Small intestine (tissue), 7 donors: ENCODE data around the gene IRF9. TPM values are rescaled to one million over a fixed set of nuclear protein-coding genes. Genes with fewer than 3 reads are reported as not detected.

Experiments used
- DNase-seq, 2 donors: peaks; one replicate each; pipeline versions ENCODE4 v3.0.0 to v3.0.0-alpha.2; 2013
- FAIRE-seq: peaks from 2 replicates; lab custom pipeline; 2012; peaks lifted over from hg19 to GRCh38; lab: Jason Lieb, UNC
- H3K27ac ChIP-seq, 3 donors: one replicate each; pipeline ENCODE4 v1.5.1; 2013; ENCODE audit warnings: low read length in 2 of 3, mild to moderate bottlenecking in 2 of 3, control low read depth in 1 of 3, inconsistent platforms in 1 of 3, low read depth in 1 of 3, moderate library complexity in 1 of 3
- H3K27me3 ChIP-seq, 3 donors: one replicate each; pipeline ENCODE4 v1.6.1; 2013; ENCODE audit warnings: low read length in 3 of 3, inconsistent platforms in 1 of 3; ENCODE audit not compliant: control insufficient read depth in 3 of 3, insufficient read depth in 3 of 3
- H3K36me3 ChIP-seq, 3 donors: one replicate each; pipeline ENCODE4 v1.6.1; 2013; ENCODE audit warnings: low read length in 3 of 3, inconsistent platforms in 1 of 3, low read depth in 1 of 3, mild to moderate bottlenecking in 1 of 3, moderate library complexity in 1 of 3; ENCODE audit not compliant: control insufficient read depth in 3 of 3, insufficient read depth in 2 of 3
- H3K4me1 ChIP-seq, 3 donors: one replicate each; pipeline ENCODE4 v1.6.1; 2013; ENCODE audit warnings: low read length in 2 of 3, inconsistent platforms in 1 of 3, low read depth in 1 of 3, mild to moderate bottlenecking in 1 of 3, moderate library complexity in 1 of 3; ENCODE audit not compliant: control insufficient read depth in 3 of 3, insufficient read depth in 2 of 3
- H3K4me3 ChIP-seq, 3 donors: one replicate each; pipeline ENCODE4 v1.5.1; 2013; ENCODE audit warnings: low read length in 3 of 3, control low read depth in 1 of 3, inconsistent platforms in 1 of 3, low read depth in 1 of 3, mild to moderate bottlenecking in 1 of 3, moderate library complexity in 1 of 3
- H3K9me3 ChIP-seq, 2 donors: one replicate each; pipeline ENCODE4 v1.6.1; 2013; ENCODE audit warnings: low read depth in 1 of 2, low read length in 1 of 2; ENCODE audit not compliant: control insufficient read depth in 2 of 2, insufficient read depth in 1 of 2
- WGBS, 3 donors: extraction: QIAGEN DNeasy Blood & Tissue Kit; methylation state at CpG; one replicate each; pipeline ENCODE4 v1.1.7; 2013; 5-methylcytosine and 5-hydroxymethylcytosine counted together
- polyA plus RNA-seq, 4 donors: library from polyadenylated mRNA; stranded (reverse) in 3 of 4; unstranded in 1 of 4; fragments of 200-250 nt in 3 of 4; fragments of 120-200 nt in 1 of 4; gene quantifications; one replicate each; pipeline versions ENCODE4 v1.2.1 to v1.2.3, GENCODE V29; 2013
- donor health status: healthy with polysubstance abuse.
- donor health status: control.
- donor health status: control.
- donor health status: Bipolar disorder and iron deficiency.
- donor health status: healthy.

The IRF9 gene
- polyA plus RNA-seq, 4 donors: 36.9 to 90.9 (median 63.3) TPM

DNA sequence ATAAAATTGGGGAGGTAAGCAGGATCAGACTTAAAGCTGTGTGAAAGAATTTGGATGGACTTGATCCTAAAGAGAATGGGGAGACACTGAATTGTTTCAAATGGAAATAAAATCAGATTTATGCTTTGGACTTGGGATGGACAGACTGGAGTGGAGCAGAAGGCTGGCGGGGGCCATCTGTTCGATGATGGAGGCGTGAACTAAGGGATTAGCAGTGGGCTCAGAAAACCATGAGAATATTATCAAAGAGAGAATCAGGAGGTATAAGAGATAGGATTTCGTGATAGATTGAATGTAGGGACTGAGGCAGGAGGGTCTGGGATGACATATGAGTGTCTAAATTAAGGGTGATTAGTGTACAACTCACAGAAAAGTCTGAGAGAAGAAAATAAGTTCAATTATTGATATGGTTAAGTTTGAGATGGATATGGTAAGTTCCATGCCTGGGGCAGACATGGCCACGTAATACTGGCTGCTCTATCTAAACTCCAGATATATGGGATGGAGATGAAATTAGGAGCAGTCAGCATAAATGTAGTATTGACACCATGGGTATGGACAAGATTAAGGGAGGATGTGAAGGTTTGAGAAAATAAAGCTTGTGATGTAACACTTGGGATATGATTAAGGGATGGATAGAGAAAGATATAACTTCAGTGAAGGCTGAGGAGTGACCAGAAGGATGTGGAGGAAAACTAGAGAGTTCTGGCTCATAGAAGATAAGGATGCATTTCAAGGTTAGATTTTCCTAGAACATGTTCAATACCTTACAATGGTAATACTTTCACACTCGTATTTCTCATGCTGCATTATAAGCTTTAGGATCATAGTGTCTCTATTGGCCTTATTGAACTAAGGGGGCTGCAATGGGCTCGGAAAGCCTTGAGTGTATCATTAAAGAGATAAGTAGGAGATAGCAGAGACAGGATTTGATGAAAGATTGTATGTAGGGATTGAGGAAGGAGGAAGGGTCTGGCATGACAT, 43.4 kb downstream of the IRF9 start:
- WGBS, 3 donors: 91 to 97% (median 95%) methylated on average over 7 of the region's 7 CpGs
- peaks cover 6 to 52% (median 10%) of the 10 kb centered on the region in 3 donors for H3K36me3 ChIP-seq
- H3K4me3 ChIP-seq: no peak overlapping the region
- no peak for FAIRE-seq
- H3K27ac ChIP-seq: no peak overlapping the region
- peaks cover 0 to 15% of the 10 kb centered on the region in 2 donors for H3K9me3 ChIP-seq
- H3K27me3 ChIP-seq: no peaks in the 10 kb centered on the region
- no peak for DNase-seq
- no peaks in the 10 kb centered on the region for H3K4me1 ChIP-seq

GRCh38 chr14:24206260-24207103, 45.4 kb downstream of the IRF9 start:
- no peaks in the 10 kb centered on the region for H3K27me3 ChIP-seq
- peaks cover 0 to 11% of the 10 kb centered on the region in 2 donors for H3K9me3 ChIP-seq
- H3K4me1 ChIP-seq: no peaks in the 10 kb centered on the region
- DNase-seq (no peak), FAIRE-seq (no peak)
- WGBS, 3 donors: 95 to 99% (median 96%) methylated on average over 11 of the region's 11 CpGs
- no peak overlapping the region for H3K4me3 ChIP-seq
- no peak overlapping the region for H3K27ac ChIP-seq
- peaks cover 10 to 58% (median 10%) of the 10 kb centered on the region in 3 donors for H3K36me3 ChIP-seq

DNA sequence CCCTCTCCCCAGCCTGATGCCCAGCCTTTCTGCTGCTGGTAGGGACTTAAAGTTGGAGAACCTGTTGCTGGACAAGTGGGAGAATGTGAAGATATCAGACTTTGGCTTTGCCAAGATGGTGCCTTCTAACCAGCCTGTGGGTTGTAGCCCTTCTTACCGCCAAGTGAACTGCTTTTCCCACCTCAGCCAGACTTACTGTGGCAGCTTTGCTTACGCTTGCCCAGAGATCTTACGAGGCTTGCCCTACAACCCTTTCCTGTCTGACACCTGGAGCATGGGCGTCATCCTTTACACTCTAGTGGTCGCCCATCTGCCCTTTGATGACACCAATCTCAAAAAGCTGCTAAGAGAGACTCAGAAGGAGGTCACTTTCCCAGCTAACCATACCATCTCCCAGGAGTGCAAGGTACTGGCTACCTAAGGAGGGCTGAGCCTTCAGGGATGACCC, 46.1 kb downstream of the IRF9 start:
- no peak overlapping the region for H3K4me3 ChIP-seq
- no peak for FAIRE-seq
- H3K36me3 ChIP-seq: peaks cover 8 to 55% (median 10%) of the 10 kb centered on the region in 3 donors
- DNase-seq: no peak
- H3K4me1 ChIP-seq: no peaks in the 10 kb centered on the region
- H3K27me3 ChIP-seq: no peaks in the 10 kb centered on the region
- 87 to 95% (median 95%) methylated on average over 5 of the region's 5 CpGs for WGBS, 3 donors
- peaks cover 0 to 6% of the 10 kb centered on the region in 2 donors for H3K9me3 ChIP-seq
- H3K27ac ChIP-seq: no peak overlapping the region

DNA sequence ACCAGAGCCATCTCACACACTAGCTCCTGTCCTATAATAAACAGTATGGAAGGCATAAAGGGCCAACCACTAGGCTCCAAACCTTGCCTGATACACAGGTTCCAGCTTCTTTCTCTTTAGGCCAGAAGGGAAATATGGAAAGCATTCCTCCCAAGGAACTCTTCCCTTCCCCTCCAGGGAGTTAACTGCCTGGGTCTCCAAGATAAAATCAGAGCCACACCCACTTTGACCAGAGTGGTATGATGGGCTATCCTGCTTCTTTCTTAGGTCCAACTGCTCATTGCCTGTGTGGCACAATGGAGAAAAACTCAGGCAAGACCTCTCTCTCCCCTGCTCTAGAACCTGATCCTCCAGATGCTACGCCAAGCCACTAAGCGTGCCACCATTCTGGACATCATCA, 46.6 kb downstream of the IRF9 start:
- no peak overlapping the region for H3K4me3 ChIP-seq
- no peaks in the 10 kb centered on the region for H3K4me1 ChIP-seq
- FAIRE-seq: no peak
- peaks cover 8 to 53% (median 10%) of the 10 kb centered on the region in 3 donors for H3K36me3 ChIP-seq
- no peak overlapping the region for H3K27ac ChIP-seq
- 96 to 100% (median 100%) methylated on average over 2 of the region's 2 CpGs for WGBS, 3 donors
- H3K9me3 ChIP-seq: peaks cover 0 to 2% of the 10 kb centered on the region in 2 donors
- no peak for DNase-seq
- no peaks in the 10 kb centered on the region for H3K27me3 ChIP-seq

GRCh38 chr14:24211311-24211710, 50.2 kb downstream of the IRF9 start:
- Histone ChIP-seq H3K36me3 (peaks cover 0 to 43% (median 10%) of the 10 kb centered on the region in 3 donors), H3K4me3 (no peak overlapping the region), H3K27me3 (no peaks in the 10 kb centered on the region), H3K4me1 (peaks cover 0 to 18% (median 0%) of the 10 kb centered on the region in 3 donors), H3K27ac (no peak overlapping the region), H3K9me3 (no peaks in the 10 kb centered on the region)
- DNase-seq (no peak), FAIRE-seq (no peak)
- 91 to 94% (median 94%) methylated on average over 6 of the region's 6 CpGs for WGBS, 3 donors

- Histone ChIP-seq H3K4me1 (peaks cover 0 to 20% (median 0%) of the 10 kb centered on the region in 3 donors), H3K36me3 (peaks cover 0 to 35% (median 8%) of the 10 kb centered on the region in 3 donors), H3K27me3 (no peaks in the 10 kb centered on the region), H3K27ac (peak within 1 kb of the TSS; percentile 98 to 99 (median 98)), H3K9me3 (no peaks in the 10 kb centered on the region), H3K4me3 (peak within 1 kb of the TSS; percentile 78 to 86 (median 85))
- 0 to 1% (median 1%) methylated on average over 52 to 53 of the region's 53 CpGs for WGBS, 3 donors
- FAIRE-seq: no peak
- peak; percentile 95 to 97 for DNase-seq
Observed at GRCh38 chr14:24212924-24213865, 52.1 kb downstream of the IRF9 start, which contains the start of gene CHMP4A. Gene CHMP4A (minus strand): TSS chr14:24213488. CDS start chr14:24213439, 49 bp downstream.

DNA sequence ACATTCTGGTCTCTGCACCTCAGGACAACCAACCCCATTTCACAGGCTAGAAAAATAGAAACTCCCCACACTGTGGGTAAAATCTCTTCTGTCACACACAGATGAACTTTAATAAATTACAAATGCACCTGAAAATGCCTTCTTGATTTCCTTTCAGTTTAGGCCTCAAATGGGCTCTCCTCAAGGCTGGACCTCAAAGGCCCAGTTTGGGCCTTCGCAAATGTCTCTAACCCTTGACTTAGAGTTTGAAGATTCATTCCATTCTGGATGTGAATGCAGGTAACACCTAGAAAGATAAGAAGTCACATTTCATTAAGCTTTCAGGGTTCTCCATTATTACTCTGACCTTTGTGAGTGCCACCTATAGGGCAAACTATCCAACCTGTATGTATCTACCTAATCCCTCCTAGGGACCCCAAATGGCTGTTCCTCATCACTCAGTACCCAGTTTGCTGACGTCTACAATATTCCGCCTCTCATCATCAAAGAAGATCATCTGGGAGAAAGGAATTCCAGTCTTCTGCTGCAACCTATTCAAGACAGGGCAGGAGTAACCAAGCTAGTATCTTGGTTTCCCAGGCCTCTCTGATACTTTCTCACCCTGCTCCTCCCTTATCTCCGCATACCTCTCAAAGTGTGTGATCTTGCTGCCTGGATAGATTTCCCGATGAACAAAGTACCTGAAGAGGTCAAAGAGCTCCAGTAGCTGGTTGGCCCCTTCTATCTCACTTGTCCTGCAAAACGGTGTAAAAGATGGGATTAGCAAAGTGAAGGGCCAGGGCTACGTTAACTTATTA, 53.0 kb downstream of the IRF9 start:
- H3K27ac ChIP-seq: peak overlapping the region; percentile 98 to 99 (median 98)
- H3K36me3 ChIP-seq: peaks cover 0 to 32% (median 8%) of the 10 kb centered on the region in 3 donors
- H3K4me3 ChIP-seq: peak overlapping the region in 2 of 3 donors; percentile 78 to 85
- no peak for FAIRE-seq
- no peaks in the 10 kb centered on the region for H3K27me3 ChIP-seq
- WGBS, 3 donors: 74 to 88% (median 80%) methylated on average over 7 of the region's 7 CpGs
- peak in 1 of 2 donors; percentile 50 for DNase-seq
- H3K4me1 ChIP-seq: peaks cover 0 to 20% (median 0%) of the 10 kb centered on the region in 3 donors
- H3K9me3 ChIP-seq: no peaks in the 10 kb centered on the region
